H1 (cell line): ENCODE data around the gene PDK3. TPM values are rescaled to one million over a fixed set of nuclear protein-coding genes. Genes with fewer than 3 reads are reported as not detected.

Experiments
- CTCF ChIA-PET: fragments of 300-600 bp; sonication (Branson Sonifier 250); formaldehyde crosslinking; loops from one replicate; lab custom pipeline; 2021; ENCODE audit not compliant: partially characterized antibody; lab: Charles Lee
- POLR2A ChIA-PET: fragments of 300-600 bp; sonication (Branson Sonifier 250); formaldehyde crosslinking; loops from one replicate; lab custom pipeline; 2021; ENCODE audit warnings: inconsistent platforms; ENCODE audit not compliant: partially characterized antibody; lab: Charles Lee
- DNase-seq, 2 experiments: peaks; one replicate each; pipeline versions ENCODE4 v3.0.0 to v3.0.0-alpha.2; 2010 to 2022; ENCODE audit warnings: low spot score in 2 of 2, low read depth in 1 of 2, mixed read lengths in 1 of 2
- FAIRE-seq: peaks from 2 replicates; lab custom pipeline; 2011; peaks lifted over from hg19 to GRCh38; lab: Jason Lieb, UNC
- H2AFZ ChIP-seq: 2 replicates; pipeline ENCODE4 v1.8.1; 2012; ENCODE audit warnings: low read length, inconsistent platforms
- H2AK5ac ChIP-seq: 2 replicates; pipeline ENCODE4 v1.6.1; 2013; ENCODE audit warnings: low read depth, low read length
- H2BK120ac ChIP-seq: replicated peaks from 2 replicates; pipeline ENCODE3; 2013; ENCODE audit warnings: low read depth, low read length, inconsistent platforms
- H2BK12ac ChIP-seq: 2 replicates; pipeline ENCODE4 v1.6.1; 2013; ENCODE audit warnings: low read depth, low read length
- H2BK15ac ChIP-seq: 2 replicates; pipeline ENCODE4 v1.6.1; 2013; ENCODE audit warnings: low read length
- H2BK20ac ChIP-seq: 2 replicates; pipeline ENCODE4 v1.6.1; 2013; ENCODE audit warnings: low read length
- H2BK5ac ChIP-seq: 2 replicates; pipeline ENCODE4 v1.6.1; 2013; ENCODE audit warnings: low read depth, low read length
- H3K14ac ChIP-seq: 2 replicates; pipeline ENCODE4 v1.6.1; 2013; ENCODE audit warnings: inconsistent platforms; ENCODE audit not compliant: insufficient read length
- H3K18ac ChIP-seq: 2 replicates; pipeline ENCODE4 v1.6.1; 2013; ENCODE audit warnings: low read length; ENCODE audit errors: extremely low read depth
- H3K23ac ChIP-seq: 2 replicates; pipeline ENCODE4 v1.6.1; 2013; ENCODE audit warnings: inconsistent platforms; ENCODE audit not compliant: insufficient read length
- H3K23me2 ChIP-seq: 2 replicates; pipeline ENCODE4 v1.6.1; 2013; ENCODE audit warnings: low read depth, low read length
- H3K27ac ChIP-seq: 2 replicates; pipeline ENCODE4 v1.6.1; 2011; ENCODE audit warnings: low read depth, low read length, inconsistent platforms
- H3K27me3 ChIP-seq, 4 experiments: replicated peaks in 1 of 4; 1 replicate in 1 of 4; 2 replicates in 3 of 4; pipeline versions ENCODE4 v1.6.1 to v1.8.1; 2011 to 2013; ENCODE audit warnings: low read length in 3 of 4, mild to moderate bottlenecking in 3 of 4, inconsistent platforms in 2 of 4, mixed read lengths in 2 of 4, moderate library complexity in 1 of 4; ENCODE audit not compliant: control insufficient read depth in 3 of 4, insufficient read depth in 3 of 4; ENCODE audit errors: extremely low read depth in 1 of 4
- H3K36me3 ChIP-seq, 4 experiments: 2 replicates each; pipeline versions ENCODE4 v1.6.1 to v1.8.1; 2011 to 2013; ENCODE audit warnings: mild to moderate bottlenecking in 4 of 4, low read length in 3 of 4, moderate library complexity in 2 of 4, control low read depth in 1 of 4, inconsistent platforms in 1 of 4; ENCODE audit not compliant: insufficient read depth in 4 of 4, control insufficient read depth in 2 of 4
- H3K4ac ChIP-seq: replicated peaks from 2 replicates; pipeline ENCODE3; 2013; ENCODE audit warnings: low read length, low read depth, mixed read lengths, inconsistent platforms; ENCODE audit not compliant: insufficient read length
- H3K4me1 ChIP-seq, 4 experiments: replicated peaks in 1 of 4; 1 replicate in 1 of 4; 2 replicates in 3 of 4; pipeline versions ENCODE4 v1.6.1 to v1.8.1; 2011 to 2013; ENCODE audit warnings: low read length in 3 of 4, inconsistent platforms in 2 of 4, mixed read lengths in 1 of 4; ENCODE audit not compliant: insufficient read depth in 4 of 4, control insufficient read depth in 3 of 4
- H3K4me2 ChIP-seq, 2 experiments: 2 replicates each; pipeline versions ENCODE4 v1.6.1 to v1.8.1; 2011 to 2013; ENCODE audit warnings: low read depth in 2 of 2, low read length in 2 of 2, control low read depth in 1 of 2, inconsistent platforms in 1 of 2, mild to moderate bottlenecking in 1 of 2; ENCODE audit not compliant: insufficient read depth in 1 of 2
- H3K4me3 ChIP-seq, 4 experiments: fragments of 200-600, 300-600 bp in 1 of 4; sonication (generic), shearing (Covaris generic), sonication (Bioruptor Twin) in 1 of 4; 2 replicates each; pipeline versions ENCODE4 v1.5.1 to v1.8.1; 2011 to 2016; ENCODE audit warnings: low read length in 4 of 4, low read depth in 3 of 4, control low read depth in 2 of 4, inconsistent platforms in 2 of 4, mild to moderate bottlenecking in 2 of 4, mixed read lengths in 1 of 4, moderate library complexity in 1 of 4; ENCODE audit not compliant: insufficient read depth in 2 of 4; ENCODE audit errors: extremely low read depth in 1 of 4
- H3K56ac ChIP-seq: replicated peaks from 2 replicates; pipeline ENCODE3; 2013; ENCODE audit warnings: low read depth, mild to moderate bottlenecking, mixed read lengths, low read length, inconsistent platforms; ENCODE audit not compliant: insufficient read length
- H3K79me1 ChIP-seq: 2 replicates; pipeline ENCODE4 v1.6.1; 2013; ENCODE audit warnings: low read depth, low read length, control low read depth
- H3K79me2 ChIP-seq, 2 experiments: 2 replicates each; pipeline versions ENCODE4 v1.6.1 to v1.8.1; 2012 to 2013; ENCODE audit warnings: low read length in 2 of 2, mild to moderate bottlenecking in 2 of 2, inconsistent platforms in 1 of 2; ENCODE audit not compliant: insufficient read depth in 2 of 2, control insufficient read depth in 1 of 2
- H3K9ac ChIP-seq, 4 experiments: replicated peaks in 1 of 4; 1 replicate in 1 of 4; 2 replicates in 3 of 4; pipeline versions ENCODE4 v1.6.1 to v1.8.1; 2011 to 2013; ENCODE audit warnings: low read depth in 3 of 4, low read length in 3 of 4, control low read depth in 2 of 4, mild to moderate bottlenecking in 2 of 4, moderate library complexity in 2 of 4, inconsistent platforms in 1 of 4; ENCODE audit errors: extremely low read depth in 1 of 4
- H3K9me3 ChIP-seq, 2 experiments: 2 replicates each; pipeline versions ENCODE4 v1.6.1 to v1.8.1; 2012 to 2013; ENCODE audit warnings: mild to moderate bottlenecking in 2 of 2, moderate library complexity in 2 of 2, control low read depth in 1 of 2, inconsistent platforms in 1 of 2, low read depth in 1 of 2, low read length in 1 of 2, mixed read lengths in 1 of 2; ENCODE audit not compliant: insufficient read depth in 2 of 2
- H4K20me1 ChIP-seq, 2 experiments: replicated peaks in 1 of 2; 2 replicates each; pipeline versions ENCODE3 to v1.8.1; 2011 to 2013; ENCODE audit warnings: inconsistent platforms in 2 of 2, low read length in 2 of 2, mild to moderate bottlenecking in 1 of 2; ENCODE audit not compliant: insufficient read depth in 2 of 2, control insufficient read depth in 1 of 2
- H4K5ac ChIP-seq: 2 replicates; pipeline ENCODE4 v1.6.1; 2013; ENCODE audit warnings: low read length, low read depth, mixed read lengths, inconsistent platforms; ENCODE audit not compliant: insufficient read length
- H4K8ac ChIP-seq: 2 replicates; pipeline ENCODE4 v1.8.0; 2013; ENCODE audit warnings: mild to moderate bottlenecking, moderate library complexity, low read length, inconsistent platforms; ENCODE audit not compliant: insufficient read depth; ENCODE audit errors: extremely low read depth
- H4K91ac ChIP-seq: replicated peaks from 2 replicates; pipeline ENCODE3; 2013; ENCODE audit warnings: low read length, mixed read lengths, inconsistent platforms; ENCODE audit not compliant: insufficient read length
- PHF8 ChIP-seq: fragments of 200-600 bp; sonication (generic); conservative IDR thresholded peaks from 2 replicates; pipeline ENCODE4 v1.7.1; 2012; ENCODE audit warnings: low read depth, mild to moderate bottlenecking, inconsistent platforms, low read length, moderate library complexity
- RBBP5 ChIP-seq: IDR thresholded peaks from 2 replicates; pipeline ENCODE4 v1.7.1; 2012; ENCODE audit warnings: low read depth, mild to moderate bottlenecking, inconsistent platforms, low read length, moderate library complexity, borderline replicate concordance
- USF2 ChIP-seq: IDR thresholded peaks from 2 replicates; pipeline ENCODE4 v1.6.1; 2011; ENCODE audit warnings: low read length, improper control_type of control experiment
- WGBS, 2 experiments: shearing (Covaris generic) in 1 of 2; methylation state at CpG; one replicate each; pipeline versions ENCODE4 v1.1.6 to v1.1.7; 2013 to 2015; ENCODE audit warnings: low lambda C conversion rate in 2 of 2, mixed read lengths in 2 of 2, inconsistent platforms in 1 of 2, low coverage in 1 of 2, missing lambda C conversion rate in 1 of 2; ENCODE audit not compliant: insufficient replicate concordance in 2 of 2, insufficient coverage in 1 of 2, insufficient read length in 1 of 2; ENCODE audit errors: extremely low coverage in 1 of 2, missing lambda C conversion rate in 1 of 2; 5-methylcytosine and 5-hydroxymethylcytosine counted together
- polyA plus RNA-seq, 7 experiments: library from polyadenylated mRNA; depleted of rRNA in 3 of 7; stranded (reverse) in 5 of 7; unstranded in 2 of 7; fragments of >200 nt in 5 of 7; fragments of 200-250 nt in 2 of 7; gene quantifications; 1 replicate in 5 of 7; 2 replicates in 1 of 7; 4 replicates in 1 of 7; pipeline versions ENCODE4 v1.2.1 to v1.2.3, GENCODE V29; 2011 to 2013; ENCODE audit warnings: missing spikeins in 2 of 7, mixed read lengths in 2 of 7
- total RNA-seq: library from RNA; stranded (reverse); fragmentation: NEBNext Ultra II Directional; extraction: Animal tissue kit (Norgen Biotek cat#: 25700); gene quantifications from 2 replicates; pipeline ENCODE4 v1.2.1, GENCODE V29; 2021

PDK3 gene
- total and polyA plus RNA-seq, 2 of the 8 experiments (the other 6 are each of a cell fraction or from before 2014, with no cell fraction given) = 22.5 to 25.5 TPM

DNA sequence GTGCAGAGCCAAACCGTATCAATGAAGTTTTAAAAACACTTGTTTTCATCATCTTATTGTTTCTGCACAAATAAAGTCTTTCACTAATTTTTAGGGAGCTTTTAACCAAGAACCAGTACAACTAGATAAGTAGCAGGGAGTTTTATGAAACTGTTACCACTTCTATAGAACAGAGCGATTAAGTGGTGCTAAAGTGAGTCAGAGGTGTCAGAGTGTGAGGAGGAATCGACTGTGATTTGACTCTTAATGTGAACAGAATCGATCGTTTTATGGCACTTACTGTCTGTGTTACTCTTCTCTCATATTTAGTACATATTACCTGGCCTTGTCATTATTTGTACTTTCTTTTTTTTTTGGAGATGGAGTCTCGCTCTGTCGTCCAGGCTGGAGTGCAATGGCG is 43.3 kb downstream of the PDK3 start:
- Histone ChIP-seq H3K4me3 (no peak overlapping the region), H4K20me1 (no peaks in the 10 kb centered on the region), H3K23me2 (no peaks in the 10 kb centered on the region), H2BK20ac (no peak overlapping the region), H4K91ac (no peak overlapping the region), H3K27ac (no peak overlapping the region), H4K8ac (no peak overlapping the region), H2AK5ac (no peak overlapping the region), H3K4me1 (no peaks in the 10 kb centered on the region), H3K79me2 (no peaks in the 10 kb centered on the region), H2BK120ac (no peak overlapping the region), H3K9me3 (no peaks in the 10 kb centered on the region), H3K36me3 (peaks cover 0 to 8% (median 1%) of the 10 kb centered on the region in 4 experiments; a peak in 4 of 8 replicates), H3K18ac (no peak overlapping the region), H3K27me3 (no peaks in the 10 kb centered on the region), H3K4ac (no peak overlapping the region), H3K23ac (no peak overlapping the region), H3K14ac (no peak overlapping the region), H3K56ac (no peak overlapping the region), H2BK12ac (no peak overlapping the region), H2BK5ac (no peak overlapping the region), H3K9ac (no peak overlapping the region), H2AFZ (no peak overlapping the region), H2BK15ac (no peak overlapping the region), H3K4me2 (no peak overlapping the region), H4K5ac (no peak overlapping the region), H3K79me1 (no peaks in the 10 kb centered on the region)
- ChIA-PET POLR2A (no interaction called here), CTCF (no interaction called here)
- FAIRE-seq = no peak
- 98% methylated on average over 5 of the region's 8 CpGs; no CpG with 5 or more reads in 1 of the 2 experiments for WGBS, 2 experiments
- TF ChIP-seq PHF8 = no peak
- no peak for TF ChIP-seq USF2
- TF ChIP-seq RBBP5 = no peak
- no peak for DNase-seq
